ENCODE data around the gene ERF. TPM values are rescaled to one million over a fixed set of nuclear protein-coding genes. Genes with fewer than 3 reads are reported as not detected.

The ERF gene
- total RNA-seq, 1 donor from 2014 or later, result 33.5 TPM

DNA sequence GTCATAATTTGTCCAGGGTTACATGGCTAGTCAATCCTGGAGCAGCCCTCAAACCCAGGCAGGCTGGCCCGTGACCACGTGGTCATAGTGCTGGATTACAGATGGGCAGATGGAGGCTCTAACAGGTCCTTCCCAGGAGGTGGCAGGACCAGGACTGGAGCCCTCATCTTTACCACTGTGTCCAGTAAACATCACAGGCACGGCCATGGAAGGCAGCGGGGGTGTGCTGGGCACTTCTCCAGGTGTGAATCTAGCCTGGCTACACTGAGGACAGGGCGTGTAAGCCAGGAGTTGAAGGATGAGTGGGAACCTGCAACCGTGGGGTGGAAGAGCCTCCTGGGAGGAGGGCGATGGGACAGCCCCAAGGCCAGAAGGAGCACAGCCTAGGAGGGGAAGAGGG lies 20.2 kb upstream of the ERF start:
- Histone ChIP-seq H3K27ac (replicated peaks) (peak overlapping the region; percentile 98), H3K4me1 (peaks cover 80% of the 10 kb centered on the region), H3K36me3 (peaks cover 32% of the 10 kb centered on the region)

DNA sequence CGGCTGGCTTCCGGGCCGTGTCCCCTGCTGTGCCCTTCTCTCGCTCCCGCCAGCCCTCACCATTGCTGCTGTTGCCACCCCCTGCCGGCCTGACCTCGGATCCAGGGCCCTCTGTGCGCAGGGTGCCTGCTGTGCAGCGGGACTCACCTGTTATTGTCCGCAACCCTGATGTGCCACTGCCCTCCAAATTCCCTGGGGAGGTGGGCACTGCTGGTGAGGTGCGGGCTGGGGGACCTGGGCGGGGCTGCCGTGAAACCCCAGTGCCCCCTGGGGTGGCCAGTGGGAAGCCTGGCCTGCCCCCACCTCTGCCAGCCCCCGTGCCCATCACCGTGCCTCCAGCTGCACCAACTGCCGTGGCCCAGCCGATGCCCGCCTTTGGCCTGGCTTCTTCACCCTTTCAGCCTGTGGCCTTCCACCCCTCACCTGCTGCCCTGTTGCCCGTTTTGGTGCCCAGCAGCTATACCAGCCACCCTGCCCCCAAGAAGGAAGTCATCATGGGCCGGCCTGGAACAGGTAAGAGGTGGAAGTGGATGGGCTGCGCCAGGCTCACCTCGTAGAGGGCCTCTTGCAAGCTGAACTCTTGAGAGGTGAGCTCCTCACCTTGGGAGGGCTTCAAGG lies 19.2 kb upstream of the ERF start:
- TF ChIP-seq, protein P1, sequence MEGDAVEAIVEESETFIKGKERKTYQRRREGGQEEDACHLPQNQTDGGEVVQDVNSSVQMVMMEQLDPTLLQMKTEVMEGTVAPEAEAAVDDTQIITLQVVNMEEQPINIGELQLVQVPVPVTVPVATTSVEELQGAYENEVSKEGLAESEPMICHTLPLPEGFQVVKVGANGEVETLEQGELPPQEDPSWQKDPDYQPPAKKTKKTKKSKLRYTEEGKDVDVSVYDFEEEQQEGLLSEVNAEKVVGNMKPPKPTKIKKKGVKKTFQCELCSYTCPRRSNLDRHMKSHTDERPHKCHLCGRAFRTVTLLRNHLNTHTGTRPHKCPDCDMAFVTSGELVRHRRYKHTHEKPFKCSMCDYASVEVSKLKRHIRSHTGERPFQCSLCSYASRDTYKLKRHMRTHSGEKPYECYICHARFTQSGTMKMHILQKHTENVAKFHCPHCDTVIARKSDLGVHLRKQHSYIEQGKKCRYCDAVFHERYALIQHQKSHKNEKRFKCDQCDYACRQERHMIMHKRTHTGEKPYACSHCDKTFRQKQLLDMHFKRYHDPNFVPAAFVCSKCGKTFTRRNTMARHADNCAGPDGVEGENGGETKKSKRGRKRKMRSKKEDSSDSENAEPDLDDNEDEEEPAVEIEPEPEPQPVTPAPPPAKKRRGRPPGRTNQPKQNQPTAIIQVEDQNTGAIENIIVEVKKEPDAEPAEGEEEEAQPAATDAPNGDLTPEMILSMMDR (IDR thresholded peaks at IDR 0.05; ENCODE audit: borderline replicate concordance), result no peak
- Histone ChIP-seq H3K4me3 (no peak overlapping the region), H3K27me3 (ENCODE audit: low read depth) (no peaks in the 10 kb centered on the region), H3K9me3 (replicated peaks) (no peaks in the 10 kb centered on the region), H3K4me1 (peaks cover 79% of the 10 kb centered on the region), H3K27ac (replicated peaks) (no peak overlapping the region), H3K36me3 (peaks cover 32% of the 10 kb centered on the region)
- DNase-seq, result no peak
- intact Hi-C loops (cut with micrococcal nuclease), result no loop called here

More for the DNA sequence above, 20.2 kb upstream of the ERF start:
- Histone ChIP-seq H3K9me3 (replicated peaks) (no peaks in the 10 kb centered on the region), H3K4me3 (no peak overlapping the region), H3K27me3 (ENCODE audit: low read depth) (no peaks in the 10 kb centered on the region)
- no peak for DNase-seq
- TF ChIP-seq, protein P1 (IDR thresholded peaks at IDR 0.05; ENCODE audit: borderline replicate concordance), result no peak
- intact Hi-C loops (cut with micrococcal nuclease), result no loop called here

GRCh38 chr19:42273407-42274064 lies 18.6 kb upstream of the ERF start:
- DNase-seq, result no peak
- intact Hi-C loops (cut with micrococcal nuclease), result no loop called here
- no peaks in the 10 kb centered on the region for H3K27me3 ChIP-seq (ENCODE audit: low read depth)
- H3K36me3 ChIP-seq, result peaks cover 32% of the 10 kb centered on the region
- H3K27ac ChIP-seq (replicated peaks), result no peak overlapping the region
- H3K9me3 ChIP-seq (replicated peaks), result no peaks in the 10 kb centered on the region
- H3K4me3 ChIP-seq, result no peak overlapping the region
- peaks cover 73% of the 10 kb centered on the region for H3K4me1 ChIP-seq
- TF ChIP-seq, protein P1 (IDR thresholded peaks at IDR 0.05; ENCODE audit: borderline replicate concordance), result no peak

DNA sequence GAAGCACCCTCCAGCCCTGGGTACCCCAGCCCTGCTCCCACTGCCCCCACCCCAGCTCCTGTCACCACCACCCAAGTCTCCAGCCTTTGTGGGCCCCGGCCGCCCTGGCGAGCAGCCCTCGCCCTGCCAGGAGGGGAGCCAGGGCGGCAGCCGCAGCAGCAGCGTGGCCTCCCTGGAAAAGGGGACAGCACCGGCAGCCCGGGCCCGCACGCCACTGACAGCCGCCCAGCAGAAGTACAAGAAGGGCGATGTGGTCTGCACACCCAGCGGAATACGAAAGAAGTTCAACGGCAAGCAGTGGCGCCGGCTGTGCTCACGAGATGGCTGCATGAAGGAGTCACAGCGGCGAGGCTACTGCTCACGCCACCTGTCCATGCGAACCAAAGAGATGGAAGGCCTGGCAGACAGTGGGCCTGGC lies 18.1 kb upstream of the ERF start:
- H3K36me3 ChIP-seq, result peaks cover 32% of the 10 kb centered on the region
- H3K4me3 ChIP-seq, result no peak overlapping the region
- intact Hi-C loops (cut with micrococcal nuclease), result no loop called here
- H3K27ac ChIP-seq (replicated peaks), result no peak overlapping the region
- TF ChIP-seq, protein P1 (IDR thresholded peaks at IDR 0.05; ENCODE audit: borderline replicate concordance), result no peak
- H3K9me3 ChIP-seq (replicated peaks), result no peaks in the 10 kb centered on the region
- peaks cover 68% of the 10 kb centered on the region for H3K4me1 ChIP-seq
- no peaks in the 10 kb centered on the region for H3K27me3 ChIP-seq (ENCODE audit: low read depth)
- DNase-seq, result no peak

DNA sequence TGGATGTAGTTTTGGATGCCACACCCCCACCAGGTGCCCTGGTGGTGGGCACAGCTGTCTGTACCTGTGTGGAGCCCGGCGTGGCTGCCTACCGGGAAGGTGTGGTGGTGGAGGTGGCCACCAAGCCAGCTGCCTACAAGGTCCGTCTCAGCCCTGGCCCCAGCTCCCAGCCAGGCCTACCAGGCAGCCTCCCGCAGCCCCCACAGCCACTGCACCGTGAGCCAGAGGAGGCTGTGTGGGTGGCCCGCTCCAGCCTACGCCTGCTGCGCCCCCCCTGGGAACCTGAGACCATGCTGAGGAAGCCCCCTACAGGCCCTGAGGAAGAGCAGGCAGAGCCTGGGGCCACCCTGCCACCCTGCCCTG lies 17.6 kb upstream of the ERF start:
- TF ChIP-seq, protein P1 (IDR thresholded peaks at IDR 0.05; ENCODE audit: borderline replicate concordance), result no peak
- no peaks in the 10 kb centered on the region for H3K9me3 ChIP-seq (replicated peaks)
- DNase-seq, result no peak
- H3K36me3 ChIP-seq, result peaks cover 32% of the 10 kb centered on the region
- no peaks in the 10 kb centered on the region for H3K27me3 ChIP-seq (ENCODE audit: low read depth)
- intact Hi-C loops (cut with micrococcal nuclease), result no loop called here
- peaks cover 68% of the 10 kb centered on the region for H3K4me1 ChIP-seq
- no peak overlapping the region for H3K27ac ChIP-seq (replicated peaks)
- H3K4me3 ChIP-seq, result no peak overlapping the region
